ENCODE measurements around the gene RPS8.
"Not testable (repeated sequence)": the region's sequence is repeated elsewhere in the genome, so short reads cannot be mapped to it uniquely, and the experiment has no call there.

RPS8 gene

DNA sequence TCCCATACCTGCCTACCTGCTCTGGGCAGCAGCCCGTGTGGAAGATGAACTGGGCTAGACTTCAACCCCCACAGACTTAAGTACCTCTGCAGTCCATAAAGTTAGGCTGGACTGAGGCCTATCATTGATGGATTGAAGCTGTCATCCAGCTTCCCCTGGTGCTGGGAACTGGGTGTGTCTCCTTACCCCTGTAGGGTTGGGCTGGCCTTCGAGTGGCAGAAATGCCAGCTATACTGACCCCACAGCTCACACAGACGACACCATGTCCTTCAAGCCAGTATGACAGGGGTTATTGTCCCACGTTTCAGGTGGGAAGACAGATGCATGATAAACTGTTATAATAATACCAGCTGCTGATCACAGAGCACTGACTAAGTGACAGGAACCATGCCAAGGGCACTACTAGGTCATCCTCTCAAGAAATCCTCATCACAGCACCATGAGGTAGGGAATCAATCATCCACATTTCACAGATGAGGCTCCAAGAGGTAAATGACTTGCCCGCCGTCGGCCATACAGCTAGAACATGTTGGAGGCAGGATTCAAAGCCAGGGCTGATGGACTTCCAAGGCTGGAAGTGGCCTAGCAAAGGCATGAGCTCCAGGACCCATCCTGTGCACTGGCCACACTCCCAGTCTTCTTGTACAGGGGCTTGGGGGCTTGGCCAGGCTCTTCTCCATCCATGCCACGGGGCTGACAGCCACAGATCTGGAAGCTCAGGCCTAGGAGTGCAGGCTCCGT, 12.9 kb downstream of the RPS8 start, which contains the start of gene BEST4:
TSS of gene BEST4 (minus strand) at position 51 of the 741 bp plus-strand sequence. CDS start 465 bp downstream, outside the sequence.
- no peak within 1 kb of the TSS for H3K4me3 ChIP-seq (ENCODE audit: low read depth, low read length)
- TF ChIP-seq, protein P1, sequence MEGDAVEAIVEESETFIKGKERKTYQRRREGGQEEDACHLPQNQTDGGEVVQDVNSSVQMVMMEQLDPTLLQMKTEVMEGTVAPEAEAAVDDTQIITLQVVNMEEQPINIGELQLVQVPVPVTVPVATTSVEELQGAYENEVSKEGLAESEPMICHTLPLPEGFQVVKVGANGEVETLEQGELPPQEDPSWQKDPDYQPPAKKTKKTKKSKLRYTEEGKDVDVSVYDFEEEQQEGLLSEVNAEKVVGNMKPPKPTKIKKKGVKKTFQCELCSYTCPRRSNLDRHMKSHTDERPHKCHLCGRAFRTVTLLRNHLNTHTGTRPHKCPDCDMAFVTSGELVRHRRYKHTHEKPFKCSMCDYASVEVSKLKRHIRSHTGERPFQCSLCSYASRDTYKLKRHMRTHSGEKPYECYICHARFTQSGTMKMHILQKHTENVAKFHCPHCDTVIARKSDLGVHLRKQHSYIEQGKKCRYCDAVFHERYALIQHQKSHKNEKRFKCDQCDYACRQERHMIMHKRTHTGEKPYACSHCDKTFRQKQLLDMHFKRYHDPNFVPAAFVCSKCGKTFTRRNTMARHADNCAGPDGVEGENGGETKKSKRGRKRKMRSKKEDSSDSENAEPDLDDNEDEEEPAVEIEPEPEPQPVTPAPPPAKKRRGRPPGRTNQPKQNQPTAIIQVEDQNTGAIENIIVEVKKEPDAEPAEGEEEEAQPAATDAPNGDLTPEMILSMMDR (IDR thresholded peaks at IDR 0.05; ENCODE audit: low read depth, low read length): no peak

DNA sequence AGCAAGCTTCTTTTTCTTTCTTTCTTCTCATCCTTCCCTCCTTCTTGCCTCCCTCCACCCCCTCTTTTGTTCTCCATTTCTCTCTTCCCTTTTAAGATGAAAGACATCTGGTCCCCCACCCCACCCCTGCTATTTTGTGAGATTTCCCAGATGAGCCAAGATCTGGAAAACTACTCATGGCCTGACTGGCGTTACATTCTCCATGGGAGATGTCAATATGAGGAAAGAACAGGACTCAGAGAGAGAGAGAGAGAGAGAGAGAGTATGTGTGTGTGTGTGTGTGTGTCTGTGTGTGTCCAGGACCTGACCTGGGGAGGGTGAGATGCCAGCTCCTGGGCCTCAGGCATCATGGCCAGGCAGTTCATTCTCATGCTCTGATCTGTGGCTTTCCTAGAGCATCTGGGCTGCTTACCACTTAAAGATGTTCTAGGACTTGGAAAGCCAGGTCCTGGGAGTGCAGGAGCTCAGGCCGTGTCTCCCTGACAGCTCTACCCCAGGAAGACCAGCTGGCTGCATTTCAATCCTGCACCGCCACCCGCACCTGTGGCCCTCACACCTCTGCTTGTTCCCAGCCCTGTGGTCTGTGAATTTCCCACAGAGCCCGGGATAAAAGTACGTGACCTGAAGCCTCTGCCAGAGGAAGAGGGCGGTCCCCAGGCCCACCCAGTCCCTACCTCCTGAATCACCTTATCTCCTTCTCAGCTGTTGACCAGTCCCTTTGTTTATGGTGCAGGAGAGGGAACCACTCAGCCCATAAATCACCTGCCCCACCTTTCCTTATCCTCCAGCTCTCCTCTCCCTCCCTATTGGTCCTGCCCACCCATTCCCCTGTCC, 15.8 kb downstream of the RPS8 start:
- no peak overlapping the region for H3K4me3 ChIP-seq (ENCODE audit: low read depth, low read length)
- TF ChIP-seq, protein P1 (IDR thresholded peaks at IDR 0.05; ENCODE audit: low read depth, low read length): no peak

DNA sequence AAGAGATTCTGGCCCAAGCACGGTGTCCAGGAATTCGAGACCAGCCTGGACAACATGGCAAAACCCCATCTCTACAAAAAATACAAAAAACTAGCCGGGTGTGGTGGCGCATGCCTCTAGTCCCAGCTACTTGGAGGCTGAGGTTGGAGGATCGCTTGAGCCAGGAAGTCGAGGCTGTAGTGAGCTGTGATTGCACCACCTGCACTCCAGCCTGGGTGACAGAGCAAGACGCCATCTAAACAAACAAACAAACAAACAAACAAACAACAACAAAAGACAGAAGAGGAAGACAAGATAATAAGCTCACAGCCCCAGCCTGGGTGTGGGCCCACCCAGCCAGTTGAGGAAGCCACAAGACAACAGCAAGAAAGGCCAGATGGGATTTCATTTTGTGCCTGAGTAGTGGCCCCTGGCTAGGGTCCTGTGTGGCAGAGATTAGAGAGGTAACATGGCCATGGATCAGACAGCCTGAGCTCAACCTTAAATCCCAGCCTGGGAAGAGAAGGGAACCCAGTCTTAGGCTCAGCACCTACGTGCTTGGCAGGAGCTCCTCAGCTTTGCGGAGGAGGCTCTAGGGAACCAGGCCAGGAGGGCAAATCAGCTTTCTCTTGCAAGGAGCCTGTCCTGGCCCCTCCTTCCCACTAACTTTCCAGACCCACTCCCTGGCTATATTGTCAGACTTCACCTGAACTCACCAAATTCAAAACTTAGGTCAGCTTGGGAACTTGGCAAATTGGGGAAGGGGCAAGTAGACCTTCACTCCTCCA, 17.6 kb downstream of the RPS8 start:
- TF ChIP-seq, protein P1 (IDR thresholded peaks at IDR 0.05; ENCODE audit: low read depth, low read length): no peak
- H3K4me3 ChIP-seq (ENCODE audit: low read depth, low read length): no peak overlapping the region

DNA sequence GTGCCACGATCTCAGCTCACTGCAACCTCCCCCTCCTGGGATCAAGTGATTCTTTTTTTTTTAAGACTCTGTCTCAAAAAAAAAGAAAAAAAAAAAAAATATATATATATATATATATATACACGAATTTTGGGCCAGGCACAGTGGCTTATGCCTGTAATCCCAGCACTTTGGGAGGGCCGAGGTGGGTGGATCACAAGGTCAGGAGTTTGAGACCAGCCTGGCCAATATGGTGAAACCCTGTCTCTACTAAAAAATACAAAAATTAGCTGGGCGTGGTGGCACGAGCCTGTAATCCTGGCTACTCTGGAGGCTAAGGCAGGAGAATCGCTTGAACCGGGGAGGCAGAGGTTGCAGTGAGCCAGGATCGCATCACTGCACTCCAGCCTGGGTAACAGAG, 22.5 kb downstream of the RPS8 start:
- H3K4me3 ChIP-seq (ENCODE audit: low read depth, low read length): not testable (repeated sequence)

DNA sequence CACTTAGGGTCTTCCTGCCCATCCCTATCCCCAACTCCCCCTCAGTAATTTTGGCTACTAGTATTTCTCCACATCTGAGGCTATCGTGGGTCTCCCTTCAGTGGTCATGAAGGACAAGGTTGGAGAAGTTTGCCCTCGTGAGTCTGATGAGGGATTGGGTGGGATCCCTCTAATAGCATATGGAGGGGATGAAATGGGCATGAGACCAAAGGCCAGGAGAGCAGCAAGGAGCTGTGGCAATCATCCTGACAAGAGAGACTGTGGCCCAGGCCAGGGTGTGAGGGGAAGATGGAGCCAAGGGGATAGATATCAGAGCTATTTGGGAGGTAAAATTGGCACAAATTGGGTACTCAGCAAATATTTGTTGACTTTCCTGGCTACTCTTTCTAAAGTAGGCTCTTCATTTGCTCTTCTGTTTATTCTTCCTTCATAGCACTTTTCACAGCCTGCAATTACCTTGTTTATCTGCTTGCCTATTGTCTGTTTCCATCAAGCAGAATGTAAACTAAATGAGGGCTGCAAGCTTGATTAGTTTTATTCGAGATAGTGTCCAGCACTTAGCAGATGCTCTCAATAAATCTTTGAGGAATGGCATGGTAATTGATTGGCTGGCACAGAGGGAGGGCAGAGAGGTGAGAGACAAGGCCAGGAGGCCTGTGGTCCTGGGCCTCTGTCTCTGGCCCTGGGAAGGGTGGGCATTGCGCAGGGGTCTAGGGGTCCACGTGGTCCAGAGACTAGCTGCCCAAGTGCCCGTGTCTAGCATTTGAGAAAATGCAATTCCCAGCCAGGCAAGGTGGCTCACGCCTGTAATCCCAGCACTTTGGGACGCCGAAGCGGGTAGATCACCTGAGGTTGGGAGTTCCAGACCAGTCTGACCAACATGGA, 23.4 kb downstream of the RPS8 start:
- no peak overlapping the region for H3K4me3 ChIP-seq (ENCODE audit: low read depth, low read length)
- TF ChIP-seq, protein P1 (IDR thresholded peaks at IDR 0.05; ENCODE audit: low read depth, low read length): no peak

DNA sequence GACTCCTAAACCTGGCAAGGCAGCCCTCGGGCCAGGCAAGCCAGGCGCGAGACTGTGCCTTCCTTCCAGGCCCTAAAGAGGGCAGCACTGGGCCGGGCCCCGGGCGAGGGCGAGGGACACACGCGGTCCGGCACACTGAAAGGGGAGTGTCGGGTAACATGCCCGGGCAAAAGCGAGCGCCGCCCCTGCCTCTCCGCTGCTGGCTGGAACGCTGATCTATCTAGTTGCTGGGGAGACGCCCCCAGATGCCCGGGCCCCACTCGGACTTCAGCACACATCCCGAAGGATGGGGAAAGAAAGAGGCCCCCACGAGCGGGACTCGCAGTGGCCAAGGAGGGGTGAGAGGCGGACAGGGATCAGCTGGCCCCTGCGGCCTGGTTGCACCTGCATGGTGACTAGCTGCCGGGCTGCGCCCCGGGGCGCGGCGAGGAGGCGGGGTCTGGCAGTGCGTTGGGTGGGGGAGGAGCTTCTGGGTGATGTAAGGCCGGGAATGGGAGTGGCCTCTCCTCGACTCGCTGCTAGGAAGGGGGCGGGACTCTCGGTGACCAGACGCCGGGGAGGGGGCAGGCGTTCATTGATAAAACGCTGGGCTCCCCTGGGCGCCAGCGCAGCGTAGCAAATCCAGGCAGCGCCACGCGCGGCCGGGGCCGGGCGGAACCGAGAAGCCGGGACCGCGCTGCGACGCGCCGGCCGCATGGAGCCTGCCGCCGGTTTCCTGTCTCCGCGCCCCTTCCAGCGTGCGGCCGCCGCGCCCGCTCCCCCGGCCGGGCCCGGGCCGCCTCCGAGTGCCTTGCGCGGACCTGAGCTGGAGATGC, 24.6 kb downstream of the RPS8 start, which contains the start of gene PLK3:
TSS of gene PLK3 (plus strand) at position 608 of the 815 bp plus-strand sequence. CDS start at position 695, 87 bp downstream.
- peak within 1 kb of the TSS; percentile 91 for H3K4me3 ChIP-seq (ENCODE audit: low read depth, low read length)
- TF ChIP-seq, protein P1 (IDR thresholded peaks at IDR 0.05; ENCODE audit: low read depth, low read length): peak; percentile 90

All from WI38 (cell line).